GM18951 (cell line): ENCODE results near the gene FOXP2.
"Not testable (repeated sequence)": the region's sequence is repeated elsewhere in the genome, so short reads cannot be mapped to it uniquely, and the experiment has no call there.

ENCODE experiments used
- POLR2A ChIP-seq: IDR thresholded peaks from 4 replicates; pipeline ENCODE4 v1.6.1; 2011; ENCODE audit warnings: mild to moderate bottlenecking; ENCODE audit not compliant: insufficient read length, insufficient read depth; ENCODE audit errors: extremely low read depth
- in situ Hi-C: fragments of 300-500 bp; cut with MboI; formaldehyde crosslinking; loops from one replicate; pipeline ENCODE4 v1.12.0; 2022; ENCODE audit warnings: low sequenced_read_pairs, mixed read lengths, inconsistent platforms; ENCODE audit not compliant: unreplicated experiment

FOXP2 gene

DNA sequence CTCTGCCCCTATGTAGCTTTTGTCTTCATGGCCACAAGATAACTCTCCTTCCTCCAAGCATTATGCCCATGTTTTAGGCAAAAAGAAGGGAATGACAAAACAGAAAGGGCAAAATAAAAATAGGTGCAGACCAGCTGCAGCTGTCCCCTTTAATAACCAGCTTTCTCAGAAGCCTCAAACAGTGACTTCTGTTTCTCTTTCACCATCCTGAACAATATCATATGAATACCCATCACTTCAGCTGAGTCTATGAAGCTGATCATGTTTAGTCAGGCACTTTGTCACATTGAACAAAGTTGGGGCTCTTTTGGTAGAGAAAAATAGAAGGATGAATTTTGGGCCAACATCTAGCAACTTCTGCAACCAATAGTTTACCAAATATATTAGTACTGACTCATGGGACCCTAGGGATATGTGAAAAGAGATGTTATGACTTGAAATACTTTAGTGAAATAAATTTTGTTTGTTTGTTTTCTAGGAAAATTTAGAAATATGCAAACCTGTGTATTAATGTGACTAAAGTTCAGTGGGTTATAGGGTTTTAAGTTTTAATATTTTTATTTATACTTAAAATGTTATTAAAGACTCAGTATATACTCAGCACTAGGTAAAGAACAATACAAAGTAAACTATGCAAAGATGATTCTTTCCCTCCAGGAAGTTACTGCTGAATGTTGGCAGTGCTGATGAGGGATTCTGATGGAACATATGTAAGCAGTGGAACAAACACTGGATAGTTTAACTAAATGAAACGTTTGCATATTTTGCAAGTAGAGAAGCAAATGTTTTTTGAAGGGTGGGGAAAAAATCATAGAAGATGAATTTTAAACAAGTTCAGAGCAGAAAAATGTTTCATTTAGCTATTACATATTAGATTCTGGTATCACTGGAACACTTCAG, 133.7 kb downstream of the FOXP2 start:
- no peak for TF ChIP-seq POLR2A
- in situ Hi-C loops, result no loop called here

DNA sequence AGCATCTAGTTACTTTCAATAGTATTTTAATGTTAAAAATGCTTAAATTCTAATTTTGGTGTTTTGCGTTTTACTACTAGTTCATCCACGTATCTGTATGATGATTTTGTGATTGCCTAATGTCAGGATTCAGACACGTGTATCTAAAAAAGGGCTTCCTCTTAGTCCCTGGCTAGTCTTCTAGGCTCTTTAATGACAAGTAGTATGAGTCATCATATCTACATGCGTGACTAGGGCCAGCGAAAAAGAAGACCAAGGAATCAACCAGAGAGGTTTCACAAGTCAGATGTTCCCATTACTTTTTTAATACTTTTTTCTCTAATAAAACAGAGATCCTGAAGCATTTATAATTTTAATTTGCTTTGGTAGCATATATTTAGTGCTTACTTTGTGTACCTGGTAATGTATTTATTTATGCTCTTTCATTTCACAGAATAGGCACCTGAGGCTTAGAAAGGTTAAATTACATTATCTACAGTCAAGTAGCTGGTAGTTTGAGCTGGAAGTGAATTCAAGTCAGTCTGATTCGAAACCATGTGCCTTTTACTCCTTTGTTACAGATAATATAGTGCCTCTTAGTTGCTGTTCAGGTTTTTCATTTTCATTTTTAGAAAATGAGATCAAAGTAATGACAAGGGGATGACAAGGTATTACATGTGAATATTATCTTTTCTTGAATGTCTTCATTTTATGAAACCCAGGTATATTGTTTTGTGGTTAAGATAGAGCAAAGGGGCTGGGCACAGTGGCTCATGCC, 140.3 kb downstream of the FOXP2 start:
- in situ Hi-C loops, result no loop called here
- no peak for TF ChIP-seq POLR2A

DNA sequence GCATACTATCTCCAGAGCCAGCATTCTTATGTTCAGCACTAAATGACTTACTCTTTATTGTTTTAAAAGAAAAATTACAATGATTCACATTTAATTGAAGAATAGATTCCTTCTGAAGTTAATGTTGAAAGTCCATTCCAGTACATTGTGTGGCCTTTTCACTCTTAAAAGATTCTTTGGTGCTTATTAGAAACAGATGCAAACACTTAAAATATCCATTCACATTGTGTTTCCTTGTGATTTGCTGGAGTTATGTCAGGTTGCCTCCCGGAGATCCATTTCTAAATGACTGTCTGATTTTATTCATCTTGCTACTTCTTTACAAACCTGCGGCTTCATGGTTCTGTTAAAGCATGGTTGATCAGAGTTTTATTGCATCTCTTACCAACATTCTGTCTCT, 152.8 kb downstream of the FOXP2 start:
- no peak for TF ChIP-seq POLR2A
- in situ Hi-C loops, result no loop called here

DNA sequence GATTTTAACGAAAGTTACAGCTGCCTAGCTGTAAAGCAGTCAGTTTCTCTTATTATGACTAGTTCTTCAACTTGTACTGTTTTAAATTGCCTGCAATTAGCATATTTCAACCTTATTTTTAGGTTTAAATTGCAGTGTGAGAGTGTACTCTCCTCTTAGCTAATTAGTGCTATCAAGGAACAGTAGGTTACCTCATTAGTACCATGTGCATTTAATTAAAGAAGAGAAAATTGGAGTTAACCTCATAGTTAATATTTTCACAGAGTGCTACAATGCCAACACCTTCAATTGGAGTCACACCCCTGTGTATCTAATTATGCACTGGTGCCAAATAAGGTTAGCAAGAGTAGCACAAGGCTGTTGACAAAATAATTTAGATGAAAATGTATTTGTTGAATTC, 154.6 kb downstream of the FOXP2 start:
- no peak for TF ChIP-seq POLR2A
- in situ Hi-C loops, result no loop called here

DNA sequence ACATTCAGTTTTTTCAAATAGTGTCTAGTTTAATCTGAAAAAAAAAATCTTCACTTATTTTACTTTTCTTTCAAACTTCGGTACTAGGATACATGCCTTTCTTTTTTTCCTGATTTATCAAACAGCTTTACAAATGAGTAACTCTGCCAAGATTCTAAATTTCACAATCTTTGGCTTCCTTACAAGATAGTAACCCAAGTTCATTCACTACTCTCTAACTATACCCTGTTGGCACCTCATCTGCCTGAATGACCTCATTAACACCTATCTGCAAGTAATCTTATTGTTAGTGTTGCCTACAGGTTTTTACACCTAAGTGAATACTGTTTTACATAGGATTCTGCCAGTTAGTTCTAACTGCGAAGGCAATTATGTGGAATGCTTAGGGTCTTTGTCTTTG, 159.8 kb downstream of the FOXP2 start:
- no peak for TF ChIP-seq POLR2A

DNA sequence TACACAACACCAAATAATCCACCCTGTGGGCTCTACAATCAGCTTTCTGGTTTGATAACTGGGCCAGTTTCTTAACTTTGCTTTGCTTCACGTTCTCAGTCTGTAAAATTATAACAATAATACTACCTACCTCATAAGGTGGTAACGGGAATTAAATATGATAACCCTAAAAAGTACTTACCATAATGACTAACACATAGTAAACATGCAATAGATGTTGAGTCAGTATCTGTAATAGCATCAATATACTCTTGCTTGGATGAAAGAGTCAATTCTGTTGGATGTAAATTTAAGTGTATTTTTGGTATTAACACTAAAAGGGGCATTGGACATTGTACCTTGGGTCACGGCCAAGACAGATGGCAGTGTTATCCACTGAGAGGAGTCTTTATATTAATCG, 160.5 kb downstream of the FOXP2 start:
- in situ Hi-C loops, result no loop called here
- no peak for TF ChIP-seq POLR2A

More for the DNA sequence above, 159.8 kb downstream of the FOXP2 start:
- in situ Hi-C loops, result no loop called here

GRCh38 chr7:114580963-114581362, 166.3 kb downstream of the FOXP2 start:
- in situ Hi-C loops, result not testable (repeated sequence)

DNA sequence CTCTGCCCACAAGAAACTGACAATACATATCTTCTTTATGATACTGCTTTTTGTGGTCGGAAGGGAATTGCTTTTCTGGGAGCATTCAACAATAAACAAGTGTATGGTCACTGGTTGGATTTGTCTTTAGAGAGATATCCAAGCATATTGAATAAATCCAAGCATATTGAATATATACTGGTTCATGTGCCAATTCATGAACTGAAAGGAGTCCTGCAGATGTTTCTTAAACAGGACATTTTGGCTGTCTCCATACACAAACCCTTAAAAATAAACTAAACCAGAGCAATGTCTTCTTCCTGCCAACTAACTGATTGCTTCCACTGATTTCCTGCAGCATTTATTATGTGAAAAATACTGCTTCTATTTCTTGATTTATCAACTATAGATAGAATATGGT, 173.9 kb downstream of the FOXP2 start:
- in situ Hi-C loops, result no loop called here
- TF ChIP-seq POLR2A, result no peak

- in situ Hi-C loops, result no loop called here
- no peak for TF ChIP-seq POLR2A
Observed at GRCh38 chr7:114589436-114589835, 174.8 kb downstream of the FOXP2 start.

- in situ Hi-C loops, result no loop called here
- no peak for TF ChIP-seq POLR2A
Observed at GRCh38 chr7:114590298-114590697, 175.7 kb downstream of the FOXP2 start.

GRCh38 chr7:114598946-114599345, 184.3 kb downstream of the FOXP2 start:
- in situ Hi-C loops, result no loop called here
- TF ChIP-seq POLR2A, result no peak

DNA sequence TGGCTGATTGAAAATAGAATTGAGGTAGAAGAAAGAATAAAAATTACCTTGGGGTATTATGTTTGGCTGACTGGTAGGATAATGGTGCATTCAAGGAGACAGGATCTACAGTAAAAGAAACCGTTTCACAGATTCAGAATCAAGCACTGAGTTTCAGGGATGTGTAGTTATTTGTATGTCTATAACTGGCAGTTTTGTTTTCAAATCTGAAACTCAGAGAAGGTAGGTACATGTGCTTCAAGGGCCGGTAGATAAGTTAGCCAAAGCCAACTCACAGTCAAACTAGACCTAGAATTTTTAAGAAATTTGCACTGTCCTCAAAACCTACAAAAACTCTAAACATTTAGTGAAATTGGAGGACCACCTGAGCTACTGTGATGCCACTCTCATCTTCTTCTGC, 191.5 kb downstream of the FOXP2 start:
- no peak for TF ChIP-seq POLR2A
- in situ Hi-C loops, result no loop called here

- in situ Hi-C loops, result not testable (repeated sequence)
Observed at GRCh38 chr7:114608822-114609221, 194.2 kb downstream of the FOXP2 start.

DNA sequence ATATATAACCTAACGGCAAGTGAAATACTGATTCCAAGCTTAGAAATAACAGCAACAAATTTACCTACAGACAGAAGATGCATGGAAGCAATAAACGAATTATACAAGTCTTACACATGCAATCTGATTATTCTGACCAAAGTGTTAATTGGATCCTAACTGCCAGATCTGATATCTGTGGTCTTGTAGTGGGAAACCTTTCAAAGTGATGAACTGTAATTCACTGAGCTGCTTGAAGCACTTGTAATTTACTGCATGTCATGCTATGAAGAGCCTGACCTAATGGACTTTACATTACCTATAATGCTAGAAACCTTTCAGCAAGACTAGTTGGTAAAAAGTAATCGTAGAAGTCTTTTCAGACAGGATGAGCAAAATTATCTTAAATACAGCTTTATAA, 205.6 kb downstream of the FOXP2 start:
- TF ChIP-seq POLR2A, result no peak
- in situ Hi-C loops, result no loop called here
